HG03439 (cell line): ENCODE measurements around the gene KIF23.

ENCODE experiments used
- ATAC-seq: cut with Tn5 transposase; IDR thresholded peaks from one replicate; pipeline ENCODE4 v1.9.1; 2021; ENCODE audit warnings: mild to moderate bottlenecking, moderate library complexity; ENCODE audit not compliant: unreplicated experiment

KIF23 gene

GRCh38 chr15:69462493-69463181, 48.5 kb downstream of the KIF23 start:
- peak; percentile 84 for ATAC-seq

GRCh38 chr15:69463182-69463756, 49.1 kb downstream of the KIF23 start:
- no peak for ATAC-seq

- no peak for ATAC-seq
These were observed 51.1 kb downstream of the KIF23 start for GRCh38 chr15:69465253-69465652.

GRCh38 chr15:69466733-69467132, 52.6 kb downstream of the KIF23 start:
- ATAC-seq = no peak

- no peak for ATAC-seq
These were observed 53.5 kb downstream of the KIF23 start for GRCh38 chr15:69467636-69468035.

- no peak for ATAC-seq
These were observed 54.3 kb downstream of the KIF23 start for GRCh38 chr15:69468241-69469121.

- ATAC-seq = no peak
These were observed 55.5 kb downstream of the KIF23 start for GRCh38 chr15:69469467-69470201.

GRCh38 chr15:69472046-69472445, 57.9 kb downstream of the KIF23 start:
- ATAC-seq = no peak

- ATAC-seq = no peak
These were observed 58.4 kb downstream of the KIF23 start for GRCh38 chr15:69472562-69472961.

- ATAC-seq = no peak
These were observed 60.1 kb downstream of the KIF23 start for GRCh38 chr15:69474291-69474690.

- ATAC-seq = no peak
These were observed 60.8 kb downstream of the KIF23 start for GRCh38 chr15:69474846-69475455.

GRCh38 chr15:69475769-69476358, 61.7 kb downstream of the KIF23 start:
- ATAC-seq = no peak

- ATAC-seq = no peak
These were observed 62.7 kb downstream of the KIF23 start for GRCh38 chr15:69476704-69477473.

- ATAC-seq = no peak
These were observed 64.2 kb downstream of the KIF23 start for GRCh38 chr15:69478259-69478781.

- no peak for ATAC-seq
These were observed 64.9 kb downstream of the KIF23 start for GRCh38 chr15:69479081-69479480.

GRCh38 chr15:69479971-69480370, 65.8 kb downstream of the KIF23 start:
- ATAC-seq = no peak

GRCh38 chr15:69480932-69481331, 66.8 kb downstream of the KIF23 start:
- no peak for ATAC-seq

GRCh38 chr15:69482686-69483256, 68.6 kb downstream of the KIF23 start:
- ATAC-seq = no peak

GRCh38 chr15:69484837-69485236, 70.7 kb downstream of the KIF23 start:
- no peak for ATAC-seq
